K562 (cell line): ENCODE measurements around the gene CNGA1. TPM values are rescaled to one million over a fixed set of nuclear protein-coding genes. Genes with fewer than 3 reads are reported as not detected.
A peak's percentile ranks its signal among the peaks of the same experiment; 100 is the strongest.

Source experiments
- ATAC-seq: fragments of 200-7000 bp; cut with Tn5 transposase; 3 replicates; pipeline ENCODE4 v1.9.1; 2020; ENCODE audit warnings: moderate library complexity
- BruUV-seq: library from RNA; stranded (reverse); fragments of 400-500 nt; replicated peaks from 2 replicates; lab custom pipeline; 2021; lab: Mats Ljungman, UMichigan
- CTCF ChIA-PET: fragments of 300-600 bp; formaldehyde crosslinking; extraction: SDS; loops from one replicate; lab custom pipeline; 2021; ENCODE audit warnings: low intra/inter-chr PET ratio; lab: Yijun Ruan, JAX
- POLR2A ChIA-PET: fragments of 300-600, 350-650 bp; sonication (Branson Sonifier 250); formaldehyde crosslinking; extraction: SDS; loops from one replicate; lab custom pipeline; 2021; ENCODE audit warnings: antibody characterized with exemption, inconsistent platforms; lab: Yijun Ruan, JAX
- DNase-seq, 4 experiments: peaks; one replicate each; pipeline versions ENCODE4 v3.0.0 to v3.0.0-alpha.2; 2011 to 2018; ENCODE audit warnings: low spot score in 3 of 4, mixed read lengths in 3 of 4; ENCODE audit errors: extremely low read depth in 1 of 4
- FAIRE-seq: peaks from 2 replicates; lab custom pipeline; 2011; peaks lifted over from hg19 to GRCh38; lab: Jason Lieb, UNC
- H2AFZ ChIP-seq: 2 replicates; pipeline ENCODE4 v1.6.0; 2011; ENCODE audit warnings: low read depth, low read length, control low read depth, inconsistent platforms
- H3K27ac ChIP-seq: fragments of 200-600 bp; 3 replicates; pipeline ENCODE4 v1.8.0; 2011; ENCODE audit warnings: low read depth, mild to moderate bottlenecking, control low read depth, inconsistent platforms, low read length, moderate library complexity, mixed read lengths; ENCODE audit errors: extremely low read depth
- H3K27me3 ChIP-seq, 2 experiments: fragments of 300-600 bp in 1 of 2; 2 replicates in 1 of 2; 3 replicates in 1 of 2; pipeline versions ENCODE4 v1.6.0 to v1.8.0; 2011; ENCODE audit warnings: inconsistent platforms in 2 of 2, low read length in 2 of 2, mild to moderate bottlenecking in 1 of 2, mixed read lengths in 1 of 2, moderate library complexity in 1 of 2; ENCODE audit not compliant: control insufficient read depth in 2 of 2, insufficient read depth in 2 of 2
- H3K36me3 ChIP-seq: fragments of 300-600 bp; 3 replicates; pipeline ENCODE4 v1.8.0; 2011; ENCODE audit warnings: mild to moderate bottlenecking, low read length, inconsistent platforms; ENCODE audit not compliant: control insufficient read depth, insufficient read depth
- H3K4me1 ChIP-seq, 2 experiments: fragments of 200-600 bp in 1 of 2; replicated peaks in 1 of 2; 2 replicates in 1 of 2; 3 replicates in 1 of 2; pipeline versions ENCODE4 v1.5.1 to v1.8.0; 2011; ENCODE audit warnings: inconsistent platforms in 2 of 2, low read length in 2 of 2, mild to moderate bottlenecking in 1 of 2, mixed read lengths in 1 of 2, moderate library complexity in 1 of 2; ENCODE audit not compliant: control insufficient read depth in 2 of 2, insufficient read depth in 2 of 2
- H3K4me2 ChIP-seq: 2 replicates; pipeline ENCODE4 v1.6.1; 2011; ENCODE audit warnings: low read length, control low read depth, inconsistent platforms, mixed read lengths; ENCODE audit not compliant: insufficient read depth
- H3K4me3 ChIP-seq: fragments of 200-600 bp; sonication (generic), shearing (Covaris generic); 2 replicates; pipeline ENCODE4 v1.5.1; 2016; ENCODE audit warnings: control low read depth, inconsistent platforms
- H3K79me2 ChIP-seq: fragments of 200-600 bp; 3 replicates; pipeline ENCODE4 v1.8.0; 2011; ENCODE audit warnings: low read length, inconsistent platforms; ENCODE audit not compliant: control insufficient read depth, insufficient read depth
- H3K9ac ChIP-seq, 2 experiments: 2 replicates each; pipeline versions ENCODE4 v1.6.0 to v1.6.1; 2011; ENCODE audit warnings: low read depth in 2 of 2, low read length in 2 of 2, control low read depth in 1 of 2, inconsistent platforms in 1 of 2, mild to moderate bottlenecking in 1 of 2, mixed read lengths in 1 of 2; ENCODE audit not compliant: insufficient read depth in 1 of 2
- H3K9me1 ChIP-seq: one replicate; pipeline ENCODE4 v1.6.0; 2011; ENCODE audit warnings: inconsistent platforms, mild to moderate bottlenecking, low read length, moderate library complexity; ENCODE audit not compliant: control insufficient read depth, insufficient read depth
- H3K9me3 ChIP-seq: replicated peaks from 2 replicates; pipeline ENCODE4 v1.5.1; 2011; ENCODE audit warnings: low read depth, low read length, inconsistent platforms; ENCODE audit not compliant: control insufficient read depth, insufficient read depth
- H4K20me1 ChIP-seq: replicated peaks from 2 replicates; pipeline ENCODE4 v1.6.1; 2011; ENCODE audit warnings: low read length, inconsistent platforms, mixed read lengths; ENCODE audit not compliant: control insufficient read depth, insufficient read depth
- ATF3 ChIP-seq, 2 experiments: fragments of 450-650 bp in 1 of 2; sonication (generic) in 1 of 2; formaldehyde crosslinking in 1 of 2; IDR thresholded peaks in 1 of 2; conservative IDR thresholded peaks in 1 of 2; 2 replicates each; pipeline versions ENCODE4 v1.6.1 to v1.8.1; 2016 to 2023; ENCODE audit warnings: mild to moderate bottlenecking in 2 of 2, moderate library complexity in 2 of 2, inconsistent platforms in 1 of 2, missing genetic modification reagents in 1 of 2
- ATF7 ChIP-seq: fragments of 450-650 bp; IDR thresholded peaks from 2 replicates; pipeline ENCODE4 v1.7.1; 2014; ENCODE audit warnings: mild to moderate bottlenecking, moderate library complexity
- CHD2 ChIP-seq: IDR thresholded peaks from 2 replicates; pipeline ENCODE4 v1.6.1; 2011; ENCODE audit warnings: low read depth, low read length
- FOXA3 ChIP-seq, 2 experiments: fragments of 450-650 bp in 1 of 2; sonication (generic) in 1 of 2; formaldehyde crosslinking; IDR thresholded peaks in 1 of 2; conservative IDR thresholded peaks in 1 of 2; 2 replicates each; pipeline versions ENCODE4 v1.4.0 to v1.8.0; 2020 to 2022; ENCODE audit warnings: mild to moderate bottlenecking in 2 of 2, missing genetic modification reagents in 1 of 2
- JUND ChIP-seq, 2 experiments: IDR thresholded peaks; 2 replicates in 1 of 2; 3 replicates in 1 of 2; pipeline ENCODE4 v1.6.1; 2011; ENCODE audit warnings: borderline replicate concordance in 2 of 2, low read depth in 2 of 2, low read length in 2 of 2, improper control_type of control experiment in 1 of 2, missing biosample characterization in 1 of 2, missing genetic modification characterization in 1 of 2, missing genetic modification reagents in 1 of 2
- KDM5B ChIP-seq: fragments of 200-600 bp; sonication (generic); IDR thresholded peaks from 2 replicates; pipeline ENCODE4 v1.6.1; 2012; ENCODE audit warnings: low read depth, mild to moderate bottlenecking, moderate library complexity, low read length, control low read depth, inconsistent platforms; ENCODE audit not compliant: insufficient replicate concordance
- ZNF12 ChIP-seq: sonication (generic); formaldehyde crosslinking; IDR thresholded peaks from 2 replicates; pipeline ENCODE4 v1.4.0; 2020; ENCODE audit warnings: mild to moderate bottlenecking, missing genetic modification reagents
- in situ Hi-C: fragments of 300-500 bp; cut with MboI; formaldehyde crosslinking; loops from 4 replicates; pipeline ENCODE4 v1.15.0; 2018; ENCODE audit warnings: inconsistent platforms, mixed read lengths
- intact Hi-C: fragments of 100-400 bp; cut with micrococcal nuclease; formaldehyde crosslinking; loops from 2 replicates; pipeline ENCODE4 v1.14.2; 2022
- polyA plus RNA-seq, 8 experiments: library from polyadenylated mRNA; depleted of rRNA in 4 of 8; stranded (reverse) in 5 of 8; unstranded in 3 of 8; fragments of >200 nt; fragmentation: Nextera tagmentation in 2 of 8; fragmentation: Illumina TruSeq in 1 of 8; extraction: Ambion mirVana in 2 of 8; extraction: Trizol in 1 of 8; gene quantifications; 2 replicates each; pipeline versions ENCODE4 v1.2.1 to v1.2.3, GENCODE V29; 2011 to 2014; ENCODE audit warnings: inconsistent platforms in 1 of 8, missing spikeins in 1 of 8
- total RNA-seq, 7 experiments: library from RNA; depleted of rRNA in 6 of 7; stranded (reverse); fragments of >200 nt in 6 of 7; fragmentation: Illumina TruSeq in 2 of 7; extraction: Trizol in 2 of 7; gene quantifications; 2 replicates each; pipeline versions ENCODE4 v1.2.1 to v1.2.3, GENCODE V29; 2011 to 2021; ENCODE audit warnings: low replicate concordance in 1 of 7

Gene CNGA1
- total and polyA plus RNA-seq, 9 of the 15 experiments (the other 6 are each of a cell fraction or from before 2014, with no cell fraction given), result 0.03 to 0.29 (median 0.04) TPM; not detected in 5

- POLR2A ChIA-PET, result no interaction called here
- Histone ChIP-seq H3K4me3 (no peak overlapping the region), H3K79me2 (no peaks in the 10 kb centered on the region)
- FAIRE-seq, result no peak
- BruUV-seq, result no TSS peak
- TF ChIP-seq JUND (IDR thresholded peaks at IDR 0.05; ENCODE audit: borderline replicate concordance, low read depth, low read length) (no peak), JUND (tag; IDR thresholded peaks at IDR 0.05; ENCODE audit: borderline replicate concordance, low read depth, low read length) (peak; percentile 38; the same call in 1 of the 3 replicates), KDM5B (no peak), FOXA3 (CRISPR knock-in tag; conservative IDR thresholded peaks at IDR 0.05 in 1 of 2, IDR thresholded peaks at IDR 0.05 in 1 of 2) (0 out of 4 replicates have a peak, but pooled peaks of 1 of the 2 experiments have one; percentile 30), ZNF12 (CRISPR knock-in tag) (no peak), CHD2 (no peak), ATF3 (IDR thresholded peaks at IDR 0.05) (peak; percentile 63), ATF3 (CRISPR knock-in tag; conservative IDR thresholded peaks at IDR 0.05) (no peak), ATF7 (0 out of 2 replicates have a peak, but pooled peaks have one; percentile 31)
- TF ChIP-seq, all 486 proteins: peak for 4
- CTCF ChIA-PET, result no interaction called here
- no peaks in the 10 kb centered on the region for H3K36me3 ChIP-seq
- ATAC-seq (no peak), DNase-seq (no peak)
- H2AFZ ChIP-seq, result no peak overlapping the region
- no peak overlapping the region for H3K27ac ChIP-seq
- no peaks in the 10 kb centered on the region for H3K9me3 ChIP-seq
- in situ Hi-C loops (no loop called here), intact Hi-C loops (no loop called here)
- no peaks in the 10 kb centered on the region for H3K9me1 ChIP-seq
- no peak overlapping the region for H3K9ac ChIP-seq
- no peaks in the 10 kb centered on the region; a peak in 2 of 5 replicates for H3K27me3 ChIP-seq
- H3K4me2 ChIP-seq, result no peak overlapping the region
- H4K20me1 ChIP-seq, result no peaks in the 10 kb centered on the region
- H3K4me1 ChIP-seq, result no peaks in the 10 kb centered on the region
These were observed 47.6 kb downstream of the CNGA1 start for GRCh38 chr4:47968847-47969246.
